GM21526 (cell line): ENCODE results near the gene DUSP1.
A peak's percentile ranks its signal among the peaks of the same experiment; 100 is the strongest.

Source experiments
- ATAC-seq: cut with Tn5 transposase; IDR thresholded peaks from one replicate; pipeline ENCODE4 v1.9.1; 2021; ENCODE audit warnings: moderate library complexity; ENCODE audit not compliant: unreplicated experiment, low FRiP score

DUSP1 gene

DNA sequence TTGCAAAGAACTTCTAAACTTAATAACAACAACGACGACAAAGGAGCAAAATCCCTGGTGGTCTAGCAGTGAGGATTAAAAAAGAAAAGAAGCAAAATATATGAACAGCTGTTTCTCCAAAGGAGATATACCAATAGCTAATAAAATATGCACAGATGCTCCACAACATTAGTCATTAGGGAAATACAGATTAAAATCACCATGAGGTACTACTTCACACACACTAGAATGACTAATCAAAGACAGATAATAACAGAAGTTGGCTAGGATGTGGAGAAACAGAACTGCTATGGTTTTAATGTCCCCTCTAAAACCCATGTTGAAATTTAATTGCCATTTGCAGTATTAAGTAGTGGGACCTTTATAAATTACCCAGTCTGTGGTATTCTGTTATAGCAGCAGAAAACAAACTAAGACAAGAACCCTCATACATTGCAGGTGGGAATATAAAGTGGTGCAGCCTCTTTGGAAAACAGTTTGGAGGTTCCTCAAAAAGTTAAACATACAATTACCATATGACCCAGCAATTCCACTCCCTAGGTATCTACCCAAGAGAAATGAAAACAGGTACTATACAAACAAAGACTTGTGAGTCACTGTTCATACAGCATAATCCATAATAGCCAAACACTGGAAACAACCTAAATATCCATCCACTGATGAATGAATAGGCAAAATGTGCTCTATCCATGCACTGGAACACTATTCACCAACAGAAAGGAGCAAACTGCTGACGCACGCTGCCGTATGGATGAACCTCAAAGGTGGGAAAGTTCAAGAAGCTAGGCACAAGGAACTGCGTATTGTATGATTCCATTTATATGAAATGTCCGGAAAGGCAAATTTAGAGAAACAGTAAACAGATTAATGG lies 11.4 kb upstream of the DUSP1 start:
- ATAC-seq = no peak

DNA sequence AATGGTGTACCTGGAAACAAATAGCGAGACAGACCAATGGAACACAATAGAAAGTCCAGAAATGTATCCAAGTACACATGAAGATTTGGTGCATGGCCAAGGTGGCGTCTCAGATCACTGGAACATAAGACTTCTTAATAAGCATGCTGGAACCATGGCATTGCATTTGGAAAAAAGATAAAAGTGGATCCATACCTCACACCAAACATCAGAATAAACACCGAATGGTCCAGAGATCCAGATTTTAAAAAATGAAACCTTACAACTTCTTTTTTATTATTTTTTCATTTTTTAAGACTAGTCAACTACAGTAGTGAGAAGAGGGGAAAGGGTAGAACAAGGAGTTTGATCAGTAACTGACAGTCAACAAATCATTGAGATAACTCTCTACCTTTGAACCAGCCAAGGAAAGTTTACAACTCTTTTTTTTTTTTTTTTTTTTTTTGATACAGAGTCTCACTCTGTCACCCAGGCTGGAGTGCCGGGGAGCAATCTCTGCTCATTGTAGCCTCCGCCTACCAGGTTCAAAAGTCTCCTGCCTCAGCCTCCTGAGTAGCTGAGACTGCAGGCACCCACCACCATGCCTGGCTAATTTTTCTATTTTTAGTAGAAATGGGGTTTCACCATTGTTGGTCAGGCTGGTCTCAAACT lies 8.8 kb upstream of the DUSP1 start:
- ATAC-seq = no peak

- peak; percentile 7 for ATAC-seq
Measured at GRCh38 chr5:172777881-172778814, 7.2 kb upstream of the DUSP1 start.

GRCh38 chr5:172776235-172776594 lies 5.2 kb upstream of the DUSP1 start:
- ATAC-seq = no peak

GRCh38 chr5:172775326-172776234 lies 4.6 kb upstream of the DUSP1 start:
- ATAC-seq = no peak

DNA sequence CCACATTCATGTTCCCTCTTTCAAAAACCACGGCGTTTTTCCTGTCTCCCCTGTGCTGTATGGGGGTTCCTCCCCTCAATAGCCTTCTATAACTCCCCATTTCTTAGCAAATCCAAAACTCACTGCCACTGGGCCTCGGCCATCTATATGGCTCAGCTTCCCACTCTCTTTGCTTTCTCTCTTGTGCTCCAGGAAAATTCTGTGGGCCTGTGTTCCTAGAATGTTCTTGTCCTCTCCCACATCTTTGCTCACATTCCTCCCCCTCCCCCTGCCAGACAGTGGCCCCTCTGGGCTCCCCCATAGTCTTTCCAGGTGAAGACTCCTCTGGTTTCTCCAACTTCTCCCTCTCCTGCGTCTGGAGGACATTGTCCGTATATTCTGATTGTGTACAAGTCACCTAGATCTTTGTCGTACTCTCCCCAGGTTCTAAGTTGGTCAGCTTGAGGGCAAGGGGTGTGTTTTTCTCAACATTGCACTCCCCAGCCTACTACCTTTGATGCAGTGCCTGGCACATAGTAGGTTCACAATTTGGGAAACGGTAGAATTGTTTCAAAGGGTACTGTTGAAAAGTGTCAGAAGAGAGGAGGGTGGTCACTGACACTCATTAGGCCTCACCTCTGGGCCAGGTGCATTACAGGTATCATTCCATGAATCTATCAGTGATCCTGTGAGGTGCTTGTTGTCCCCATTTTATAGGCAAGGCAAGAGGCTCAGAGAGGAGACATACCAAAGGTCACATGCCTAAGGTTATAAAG lies 3.7 kb upstream of the DUSP1 start:
- no peak for ATAC-seq

DNA sequence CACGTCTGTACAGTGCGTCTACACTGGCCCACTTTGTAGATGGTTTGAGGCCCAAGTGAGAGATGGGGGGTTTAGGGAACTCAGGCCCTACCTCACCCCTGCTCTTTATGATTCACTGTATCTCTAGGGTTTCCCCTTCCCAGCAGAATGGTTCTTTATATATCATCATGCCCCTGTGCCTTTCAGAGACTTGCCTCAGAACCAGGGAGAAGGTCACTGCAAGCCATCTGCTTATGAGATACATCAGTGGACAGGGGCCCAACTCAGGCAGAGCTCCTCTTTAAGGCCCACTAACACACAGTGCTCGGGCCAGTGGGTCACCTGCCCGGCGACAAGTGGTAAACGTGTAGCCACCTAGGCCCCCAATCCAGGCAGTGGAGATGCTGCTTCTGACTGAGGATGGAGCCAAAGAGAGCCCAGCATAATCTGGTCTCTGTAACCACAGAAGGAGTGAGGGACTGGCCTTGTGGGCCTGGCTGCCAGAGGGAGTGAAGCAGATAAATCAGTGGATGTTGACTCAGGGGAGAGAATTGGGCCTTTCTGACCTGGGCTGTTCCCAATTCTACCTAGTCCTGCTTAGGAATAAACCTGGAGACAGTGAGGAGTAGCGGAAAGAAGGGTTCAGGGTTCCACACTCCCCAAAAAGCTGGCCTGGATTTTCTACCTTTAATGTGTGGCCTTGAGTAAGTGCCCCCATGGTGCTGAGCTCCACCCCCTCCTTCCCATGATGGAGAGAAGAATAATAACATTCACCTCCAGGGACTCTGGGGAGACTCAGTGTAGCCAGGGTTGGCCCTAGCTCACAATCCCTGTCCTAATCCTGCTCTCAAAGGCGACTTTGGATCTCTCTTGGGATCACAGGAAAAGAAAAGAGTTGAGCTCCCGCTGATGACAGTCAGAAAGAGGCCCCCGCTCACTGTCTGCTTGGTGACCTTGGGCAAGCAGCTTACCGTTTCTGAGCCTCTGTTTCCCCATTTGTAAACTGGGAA lies 2.8 kb upstream of the DUSP1 start:
- no peak for ATAC-seq

- ATAC-seq = no peak
Measured at GRCh38 chr5:172772112-172772906, 1.3 kb upstream of the DUSP1 start.

DNA sequence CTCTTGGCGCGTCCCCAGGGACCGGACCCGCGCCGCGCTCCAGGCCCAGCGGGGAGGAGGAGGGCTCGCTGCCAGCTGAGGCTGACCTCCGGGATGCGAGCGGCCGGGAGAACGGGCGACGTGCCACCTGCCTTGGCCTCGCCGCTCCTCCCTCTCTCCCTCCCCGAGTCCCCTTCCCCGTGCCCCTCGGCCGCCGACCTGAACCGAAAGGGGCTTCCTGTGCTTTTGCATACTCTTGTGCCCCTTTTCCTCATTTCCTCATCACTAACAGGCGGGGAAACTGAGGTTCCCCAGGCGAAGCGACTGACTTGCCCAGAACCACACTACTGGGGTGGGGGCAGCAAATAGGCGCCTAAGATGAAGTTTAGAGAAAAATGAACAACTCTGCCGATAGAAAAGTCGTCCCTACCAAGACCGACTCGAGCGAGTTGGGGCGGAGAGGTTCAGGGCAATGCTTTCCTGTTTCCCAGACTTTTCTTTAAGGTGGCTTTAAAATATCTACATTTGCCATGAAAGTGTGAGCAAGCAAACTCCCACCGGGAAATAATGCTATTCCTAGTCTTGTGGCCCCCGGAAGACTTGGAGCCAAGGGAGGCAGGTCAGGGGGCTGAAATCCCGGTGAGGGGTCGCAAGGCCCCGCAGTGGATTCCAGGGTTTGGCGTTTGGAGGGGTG lies 580 bp upstream of the DUSP1 start:
- no peak for ATAC-seq

DNA sequence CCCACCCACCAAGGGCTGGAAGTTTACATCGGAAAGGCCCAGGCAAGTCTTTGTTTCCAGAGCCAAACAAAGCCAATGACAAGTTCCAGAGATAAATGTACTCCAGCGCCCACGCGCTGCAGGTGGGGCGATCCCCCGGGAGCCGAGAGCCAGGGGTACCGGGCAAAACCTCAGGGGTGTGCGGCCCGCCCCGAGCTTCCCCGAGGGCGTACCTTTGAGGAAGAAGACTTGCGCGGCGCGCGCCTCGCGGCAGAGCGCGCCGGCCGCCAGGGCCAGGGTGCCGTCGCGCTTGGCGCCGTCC lies 671 bp downstream of the DUSP1 start:
- no peak for ATAC-seq

- no peak for ATAC-seq
Measured at GRCh38 chr5:172769616-172770373, 1.2 kb downstream of the DUSP1 start.

GRCh38 chr5:172769342-172769615 lies 1.7 kb downstream of the DUSP1 start:
- ATAC-seq = no peak

DNA sequence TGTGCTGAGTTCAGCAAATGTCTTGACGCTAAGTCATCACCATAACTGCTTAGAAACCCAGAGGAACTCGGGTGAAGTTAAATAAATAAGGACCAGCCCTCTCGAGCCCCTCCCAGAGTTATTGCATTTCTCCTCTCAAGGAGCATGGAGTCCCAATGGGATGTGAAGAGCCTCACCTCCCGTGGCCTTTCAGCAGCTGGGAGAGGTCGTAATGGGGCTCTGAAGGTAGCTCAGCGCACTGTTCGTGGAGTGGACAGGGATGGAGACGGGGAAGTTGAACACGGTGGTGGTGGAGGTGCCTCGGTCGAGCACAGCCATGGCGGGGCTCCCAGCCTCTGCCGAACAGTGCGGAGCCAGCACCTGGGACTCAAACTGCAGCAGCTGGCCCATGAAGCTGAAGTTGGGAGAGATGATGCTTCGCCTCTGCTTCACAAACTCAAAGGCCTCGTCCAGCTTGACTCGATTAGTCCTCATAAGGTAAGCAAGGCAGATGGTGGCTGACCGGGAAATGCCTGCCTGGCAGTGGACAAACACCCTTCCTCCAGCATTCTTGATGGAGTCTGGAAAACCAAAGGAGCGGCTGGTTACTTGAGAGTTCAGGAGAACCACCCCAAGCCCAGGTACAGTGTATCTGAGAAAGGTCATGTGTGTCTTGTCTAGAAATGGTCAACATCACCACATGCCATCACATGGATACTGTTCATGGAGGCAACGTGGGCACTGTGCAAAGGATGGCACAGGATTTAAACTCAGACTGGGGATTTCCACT lies 2.2 kb downstream of the DUSP1 start:
- no peak for ATAC-seq

GRCh38 chr5:172768098-172768572 lies 2.9 kb downstream of the DUSP1 start:
- no peak for ATAC-seq

- ATAC-seq = no peak
Measured at GRCh38 chr5:172766287-172767108, 4.5 kb downstream of the DUSP1 start.
